ENCODE results near the gene KRT8. TPM values are rescaled to one million over a fixed set of nuclear protein-coding genes. Genes with fewer than 3 reads are reported as not detected.

Gene KRT8
- total and polyA plus RNA-seq, 5 donors: 104 to 282 (median 249) TPM

- no peak overlapping the region for H3K4me3 ChIP-seq (ENCODE audit: low read length)
- no peak for DNase-seq
- H3K27me3 ChIP-seq (ENCODE audit: control insufficient read depth, insufficient read depth): no peaks in the 10 kb centered on the region
- no peak for ATAC-seq
- no peaks in the 10 kb centered on the region for H3K9me3 ChIP-seq (ENCODE audit: control insufficient read depth, low read length)
- no peaks in the 10 kb centered on the region for H3K4me1 ChIP-seq (ENCODE audit: control insufficient read depth, insufficient read depth, low read length)
- H3K27ac ChIP-seq (ENCODE audit: low read length): no peak overlapping the region
- 45% methylated on average over 1 of the region's 1 CpG for WGBS
- intact Hi-C loops (cut with DNase I): no loop called here
Measured at GRCh38 chr12:52946334-52946733, 41.5 kb upstream of the KRT8 start.

GRCh38 chr12:52945389-52946232 is 40.7 kb upstream of the KRT8 start:
- 40% methylated on average over 13 of the region's 13 CpGs for WGBS
- no peaks in the 10 kb centered on the region for H3K9me3 ChIP-seq (ENCODE audit: control insufficient read depth, low read length)
- H3K27me3 ChIP-seq (ENCODE audit: control insufficient read depth, insufficient read depth): no peaks in the 10 kb centered on the region
- ATAC-seq: peak in 1 of 2 donors; percentile 19
- DNase-seq: peak in 1 of 3 donors; percentile 12
- intact Hi-C loops (cut with DNase I): no loop called here
- no peaks in the 10 kb centered on the region for H3K4me1 ChIP-seq (ENCODE audit: control insufficient read depth, insufficient read depth, low read length)
- no peak overlapping the region for H3K4me3 ChIP-seq (ENCODE audit: low read length)
- H3K27ac ChIP-seq (ENCODE audit: low read length): no peak overlapping the region

GRCh38 chr12:52944683-52945388 is 40.0 kb upstream of the KRT8 start:
- intact Hi-C loops (cut with DNase I): no loop called here
- ATAC-seq: no peak

DNA sequence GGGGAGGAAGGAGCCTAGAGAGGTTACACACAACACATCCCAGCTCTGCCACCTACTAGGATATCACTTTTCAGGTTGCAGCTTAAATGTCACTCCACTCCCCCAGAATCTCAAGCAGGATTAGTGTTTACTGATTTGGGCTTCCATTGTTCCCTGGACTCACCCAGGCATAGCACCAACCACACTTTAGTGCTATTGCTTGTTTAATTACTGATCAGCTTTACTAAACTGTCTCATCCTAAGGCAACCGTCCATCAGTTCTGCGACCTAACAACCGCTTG is 38.0 kb upstream of the KRT8 start:
- Histone ChIP-seq H3K27ac (ENCODE audit: low read length) (no peak overlapping the region), H3K27me3 (ENCODE audit: control insufficient read depth, insufficient read depth) (no peaks in the 10 kb centered on the region), H3K4me3 (ENCODE audit: low read length) (no peak overlapping the region), H3K4me1 (ENCODE audit: control insufficient read depth, insufficient read depth, low read length) (no peaks in the 10 kb centered on the region), H3K9me3 (ENCODE audit: control insufficient read depth, low read length) (no peaks in the 10 kb centered on the region)
- 86% methylated on average over 3 of the region's 3 CpGs for WGBS
- no peak for ATAC-seq
- DNase-seq: no peak
- intact Hi-C loops (cut with DNase I): no loop called here

More at GRCh38 chr12:52944683-52945388, 40.0 kb upstream of the KRT8 start:
- H3K4me3 ChIP-seq (ENCODE audit: low read length): no peak overlapping the region
- WGBS: 86% methylated on average over 8 of the region's 8 CpGs
- H3K4me1 ChIP-seq (ENCODE audit: control insufficient read depth, insufficient read depth, low read length): no peaks in the 10 kb centered on the region
- H3K27me3 ChIP-seq (ENCODE audit: control insufficient read depth, insufficient read depth): no peaks in the 10 kb centered on the region
- no peak overlapping the region for H3K27ac ChIP-seq (ENCODE audit: low read length)
- no peaks in the 10 kb centered on the region for H3K9me3 ChIP-seq (ENCODE audit: control insufficient read depth, low read length)
- DNase-seq: no peak

DNA sequence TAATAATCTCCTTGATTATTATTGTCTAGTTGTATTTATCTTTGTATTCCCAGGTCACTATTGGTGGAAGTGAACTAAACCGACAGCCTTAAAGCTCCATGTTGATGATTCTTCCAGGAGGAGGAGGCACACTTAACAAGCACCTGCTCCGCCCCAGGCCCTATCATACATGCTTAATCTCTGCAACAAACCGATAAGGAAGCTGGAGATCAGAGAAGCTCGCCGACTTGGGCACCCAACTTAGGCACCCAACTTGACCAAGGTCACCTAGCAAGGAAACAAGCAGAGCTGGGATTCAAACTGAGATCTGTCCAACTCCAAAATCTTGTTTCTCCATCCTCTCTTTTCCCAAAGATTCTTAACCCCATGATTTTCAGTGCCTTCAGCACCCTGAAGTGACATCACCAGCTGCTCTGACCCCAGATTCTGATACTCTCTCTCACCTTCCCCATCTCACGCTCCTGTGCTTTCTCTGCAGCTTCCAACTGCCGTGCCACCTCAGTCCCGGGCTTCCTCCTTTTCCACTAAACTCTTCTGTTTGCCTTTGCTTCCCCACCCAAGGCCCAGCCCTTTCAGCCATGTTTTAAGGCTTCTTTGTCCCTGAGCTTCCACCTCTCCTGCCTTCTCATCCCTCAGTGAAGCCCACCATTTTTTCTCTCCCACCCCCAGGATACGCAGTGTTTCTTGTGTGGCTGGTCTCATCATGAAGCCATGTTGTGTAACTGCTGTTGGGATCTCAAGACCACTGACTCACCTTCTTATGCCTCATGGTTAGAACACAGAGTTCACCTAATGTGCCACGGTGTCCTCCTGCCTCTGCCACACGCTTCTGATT is 37.4 kb upstream of the KRT8 start:
- Histone ChIP-seq H3K4me1 (ENCODE audit: control insufficient read depth, insufficient read depth, low read length) (no peaks in the 10 kb centered on the region), H3K9me3 (ENCODE audit: control insufficient read depth, low read length) (no peaks in the 10 kb centered on the region), H3K27ac (ENCODE audit: low read length) (no peak overlapping the region), H3K4me3 (ENCODE audit: low read length) (no peak overlapping the region), H3K27me3 (ENCODE audit: control insufficient read depth, insufficient read depth) (no peaks in the 10 kb centered on the region)
- 82% methylated on average over 11 of the region's 11 CpGs for WGBS
- ATAC-seq (no peak), DNase-seq (no peak)
- intact Hi-C loops (cut with DNase I): no loop called here

- H3K4me1 ChIP-seq (ENCODE audit: control insufficient read depth, insufficient read depth, low read length): peaks cover 14% of the 10 kb centered on the region
- intact Hi-C loops (cut with DNase I): no loop called here
- no peaks in the 10 kb centered on the region for H3K9me3 ChIP-seq (ENCODE audit: control insufficient read depth, low read length)
- WGBS: 39% methylated on average over 1 of the region's 1 CpG
- H3K27me3 ChIP-seq (ENCODE audit: control insufficient read depth, insufficient read depth): no peaks in the 10 kb centered on the region
- no peak overlapping the region for H3K27ac ChIP-seq (ENCODE audit: low read length)
- H3K4me3 ChIP-seq (ENCODE audit: low read length): no peak overlapping the region
- ATAC-seq: no peak
- DNase-seq: no peak
Measured at GRCh38 chr12:52929538-52929937, 24.7 kb upstream of the KRT8 start.

GRCh38 chr12:52927964-52928363 is 23.1 kb upstream of the KRT8 start:
- intact Hi-C loops (cut with DNase I): no loop called here
- Histone ChIP-seq H3K27me3 (ENCODE audit: control insufficient read depth, insufficient read depth) (no peaks in the 10 kb centered on the region), H3K4me1 (ENCODE audit: control insufficient read depth, insufficient read depth, low read length) (peaks cover 14% of the 10 kb centered on the region), H3K9me3 (ENCODE audit: control insufficient read depth, low read length) (no peaks in the 10 kb centered on the region), H3K27ac (ENCODE audit: low read length) (no peak overlapping the region), H3K4me3 (ENCODE audit: low read length) (no peak overlapping the region)
- DNase-seq (no peak), ATAC-seq (no peak)
- 97% methylated on average over 4 of the region's 4 CpGs for WGBS

DNA sequence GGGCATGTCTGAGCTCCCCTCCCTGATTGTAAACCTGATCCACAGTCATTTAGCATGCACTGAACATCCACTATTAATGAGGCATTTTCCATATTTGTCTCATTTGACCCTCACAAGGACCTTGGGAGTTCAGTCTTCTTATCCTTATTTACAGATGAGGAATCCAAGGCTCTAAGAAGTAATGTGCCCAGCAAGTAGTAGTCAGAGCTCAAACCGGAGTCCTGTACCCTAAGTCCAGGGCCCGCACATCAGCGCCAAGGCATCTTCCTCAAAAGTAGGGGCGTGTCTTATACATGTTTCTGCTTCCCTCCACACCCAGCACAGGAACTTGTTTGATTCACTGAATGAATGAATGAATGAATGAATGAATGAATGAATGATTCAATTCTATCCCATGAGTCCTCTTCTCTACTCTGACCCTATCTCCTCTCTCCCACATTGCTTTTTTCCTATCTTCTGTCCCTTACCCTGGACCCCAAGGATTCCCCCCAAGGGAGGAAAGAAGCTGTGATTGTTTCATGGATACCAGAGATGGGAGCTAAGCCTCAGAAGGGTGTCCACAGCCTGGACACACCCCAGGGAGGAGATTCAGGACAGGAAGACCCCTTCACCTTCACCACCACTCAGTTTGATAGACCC is 21.8 kb upstream of the KRT8 start:
- 86% methylated on average over 4 of the region's 4 CpGs for WGBS
- Histone ChIP-seq H3K4me3 (ENCODE audit: low read length) (no peak overlapping the region), H3K4me1 (ENCODE audit: control insufficient read depth, insufficient read depth, low read length) (peaks cover 14% of the 10 kb centered on the region), H3K9me3 (ENCODE audit: control insufficient read depth, low read length) (no peaks in the 10 kb centered on the region), H3K27me3 (ENCODE audit: control insufficient read depth, insufficient read depth) (no peaks in the 10 kb centered on the region), H3K27ac (ENCODE audit: low read length) (peak overlapping the region; percentile 76)
- DNase-seq (no peak), ATAC-seq (no peak)
- intact Hi-C loops (cut with DNase I): no loop called here

GRCh38 chr12:52925717-52926595 is 21.1 kb upstream of the KRT8 start:
- H3K27ac ChIP-seq (ENCODE audit: low read length): no peak overlapping the region
- no peaks in the 10 kb centered on the region for H3K27me3 ChIP-seq (ENCODE audit: control insufficient read depth, insufficient read depth)
- intact Hi-C loops (cut with DNase I): no loop called here
- no peaks in the 10 kb centered on the region for H3K9me3 ChIP-seq (ENCODE audit: control insufficient read depth, low read length)
- 83% methylated on average over 7 of the region's 7 CpGs for WGBS
- DNase-seq: no peak
- peaks cover 14% of the 10 kb centered on the region for H3K4me1 ChIP-seq (ENCODE audit: control insufficient read depth, insufficient read depth, low read length)
- no peak overlapping the region for H3K4me3 ChIP-seq (ENCODE audit: low read length)
- ATAC-seq: peak in 1 of 2 donors; percentile 15
